Measurements from ENCODE around the gene RASA3.

DNA sequence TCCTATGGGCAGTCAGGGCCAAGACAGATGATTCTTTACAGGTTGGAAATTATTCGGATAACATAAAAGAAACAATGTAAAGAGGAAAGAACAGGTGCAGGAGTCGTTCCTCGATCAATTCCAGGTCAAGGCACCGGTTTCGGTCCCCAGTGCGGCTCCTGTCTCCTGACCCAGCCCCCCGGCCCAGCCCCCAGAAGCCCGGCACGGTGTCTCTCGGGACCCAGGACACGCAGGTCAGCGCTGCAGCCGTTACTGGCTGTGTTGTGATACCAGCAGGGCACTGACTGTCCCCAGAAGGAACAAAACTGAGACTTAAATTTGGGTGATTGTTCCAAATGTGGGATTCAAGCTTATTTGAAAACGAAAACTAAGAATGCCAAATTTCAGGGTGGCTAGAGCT lies 8.5 kb downstream of the RASA3 start:
- TF ChIP-seq, protein P1, sequence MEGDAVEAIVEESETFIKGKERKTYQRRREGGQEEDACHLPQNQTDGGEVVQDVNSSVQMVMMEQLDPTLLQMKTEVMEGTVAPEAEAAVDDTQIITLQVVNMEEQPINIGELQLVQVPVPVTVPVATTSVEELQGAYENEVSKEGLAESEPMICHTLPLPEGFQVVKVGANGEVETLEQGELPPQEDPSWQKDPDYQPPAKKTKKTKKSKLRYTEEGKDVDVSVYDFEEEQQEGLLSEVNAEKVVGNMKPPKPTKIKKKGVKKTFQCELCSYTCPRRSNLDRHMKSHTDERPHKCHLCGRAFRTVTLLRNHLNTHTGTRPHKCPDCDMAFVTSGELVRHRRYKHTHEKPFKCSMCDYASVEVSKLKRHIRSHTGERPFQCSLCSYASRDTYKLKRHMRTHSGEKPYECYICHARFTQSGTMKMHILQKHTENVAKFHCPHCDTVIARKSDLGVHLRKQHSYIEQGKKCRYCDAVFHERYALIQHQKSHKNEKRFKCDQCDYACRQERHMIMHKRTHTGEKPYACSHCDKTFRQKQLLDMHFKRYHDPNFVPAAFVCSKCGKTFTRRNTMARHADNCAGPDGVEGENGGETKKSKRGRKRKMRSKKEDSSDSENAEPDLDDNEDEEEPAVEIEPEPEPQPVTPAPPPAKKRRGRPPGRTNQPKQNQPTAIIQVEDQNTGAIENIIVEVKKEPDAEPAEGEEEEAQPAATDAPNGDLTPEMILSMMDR (IDR thresholded peaks at IDR 0.05; ENCODE audit: borderline replicate concordance, extremely low read depth, low read length, poor library complexity, severe bottlenecking) = no peak
- no peak for TF ChIP-seq EZH2 (IDR thresholded peaks at IDR 0.05; ENCODE audit: borderline replicate concordance, low read depth, low read length, severe bottlenecking)

All from DND-41 (cell line).